Astrocyte (in vitro differentiated cells and primary cell): ENCODE data around the gene PDIA2. TPM values are rescaled to one million over a fixed set of nuclear protein-coding genes. Genes with fewer than 3 reads are reported as not detected.

ENCODE experiments used
- DNase-seq: peaks from one replicate; pipeline ENCODE4 v3.0.0-alpha.2; 2010; ENCODE audit warnings: low read depth
- FAIRE-seq: peaks from 2 replicates; lab custom pipeline; 2011; peaks lifted over from hg19 to GRCh38; lab: Jason Lieb, UNC
- H2AFZ ChIP-seq: 2 replicates; pipeline ENCODE4 v1.6.0; 2012; ENCODE audit warnings: low read depth, low read length, inconsistent platforms
- H3K27ac ChIP-seq: 2 replicates; pipeline ENCODE4 v1.5.1; 2011; ENCODE audit warnings: low read depth, low read length, inconsistent platforms
- H3K27me3 ChIP-seq: 2 replicates; pipeline ENCODE4 v1.6.0; 2011; ENCODE audit warnings: low read length, inconsistent platforms; ENCODE audit not compliant: insufficient read depth
- H3K36me3 ChIP-seq: 2 replicates; pipeline ENCODE4 v1.5.1; 2011; ENCODE audit warnings: low read length, inconsistent platforms; ENCODE audit not compliant: insufficient read depth
- H3K4me1 ChIP-seq: 2 replicates; pipeline ENCODE4 v1.5.1; 2011; ENCODE audit warnings: low read length, inconsistent platforms; ENCODE audit not compliant: insufficient read depth
- H3K4me2 ChIP-seq: 2 replicates; pipeline ENCODE4 v1.6.0; 2012; ENCODE audit warnings: low read length, inconsistent platforms
- H3K4me3 ChIP-seq: 2 replicates; pipeline ENCODE4 v1.5.1; 2011; ENCODE audit warnings: low read depth, mild to moderate bottlenecking, low read length, inconsistent platforms; ENCODE audit not compliant: insufficient read depth
- H3K79me2 ChIP-seq: 2 replicates; pipeline ENCODE4 v1.6.0; 2012; ENCODE audit warnings: mild to moderate bottlenecking, low read length, inconsistent platforms; ENCODE audit not compliant: insufficient read depth
- H3K9ac ChIP-seq: 2 replicates; pipeline ENCODE4 v1.6.0; 2012; ENCODE audit warnings: mild to moderate bottlenecking, low read length, inconsistent platforms
- H3K9me3 ChIP-seq: 2 replicates; pipeline ENCODE4 v1.5.1; 2012; ENCODE audit warnings: low read depth, mild to moderate bottlenecking, low read length, inconsistent platforms; ENCODE audit not compliant: insufficient read depth
- H4K20me1 ChIP-seq: 2 replicates; pipeline ENCODE4 v1.6.0; 2012; ENCODE audit warnings: low read length, inconsistent platforms; ENCODE audit not compliant: insufficient read depth
- H3K27ac Mint-ChIP-seq: one replicate; pipeline ENCODE4 v1.8.0; 2021; ENCODE audit warnings: mild to moderate bottlenecking, mixed read lengths; ENCODE audit not compliant: unreplicated experiment
- H3K27me3 Mint-ChIP-seq: one replicate; pipeline ENCODE4 v1.8.0; 2021; ENCODE audit warnings: low read depth, mixed read lengths; ENCODE audit not compliant: unreplicated experiment
- H3K36me3 Mint-ChIP-seq: one replicate; pipeline ENCODE4 v1.8.0; 2021; ENCODE audit warnings: low read depth, mixed read lengths; ENCODE audit not compliant: unreplicated experiment
- H3K4me1 Mint-ChIP-seq: one replicate; pipeline ENCODE4 v1.8.0; 2021; ENCODE audit warnings: low read depth, mixed read lengths; ENCODE audit not compliant: unreplicated experiment
- H3K4me3 Mint-ChIP-seq: one replicate; pipeline ENCODE4 v1.8.0; 2021; ENCODE audit warnings: mild to moderate bottlenecking, moderate library complexity, mixed read lengths; ENCODE audit not compliant: unreplicated experiment
- H3K9me3 Mint-ChIP-seq: one replicate; pipeline ENCODE4 v1.8.0; 2021; ENCODE audit warnings: mild to moderate bottlenecking, mixed read lengths; ENCODE audit not compliant: unreplicated experiment
- EZH2 ChIP-seq: IDR thresholded peaks from 2 replicates; pipeline ENCODE4 v1.6.1; 2012; ENCODE audit warnings: mild to moderate bottlenecking, low read length, inconsistent platforms; ENCODE audit not compliant: insufficient read depth
- total RNA-seq: library from RNA; stranded (reverse); gene quantifications from 2 replicates; pipeline ENCODE4 v1.2.1, GENCODE V29; 2021
- TF ChIP-seq, protein P1 (sequence below): IDR thresholded peaks from 2 replicates; pipeline ENCODE4 v1.5.1; 2011; ENCODE audit warnings: low read depth, mild to moderate bottlenecking, inconsistent platforms, low read length, moderate library complexity; ENCODE audit not compliant: insufficient read depth

Gene PDIA2
- total RNA-seq, 1 donor from 2014 or later, result 1.5 TPM

DNA sequence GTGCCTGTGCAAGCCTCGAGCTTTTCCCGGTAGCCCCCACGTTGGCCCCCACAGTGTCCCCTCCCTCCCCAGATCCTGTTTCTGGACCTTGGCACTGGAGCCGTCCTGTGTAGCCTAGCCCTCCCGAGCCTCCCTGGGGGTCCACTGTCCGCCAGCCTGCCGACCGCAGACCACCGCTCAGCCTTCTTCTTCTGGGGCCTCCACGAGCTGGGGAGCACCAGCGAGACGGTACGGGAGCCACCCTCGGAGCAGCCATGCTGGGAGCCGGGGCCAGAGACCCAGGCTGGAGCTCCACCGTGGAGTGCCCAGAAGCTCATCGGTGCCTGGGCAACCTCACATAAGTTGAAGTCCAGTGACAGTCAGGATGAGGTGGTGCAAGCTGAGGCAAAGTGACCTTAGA, 19.0 kb upstream of the PDIA2 start:
- no peak for FAIRE-seq
- no peaks in the 10 kb centered on the region for H3K4me1 ChIP-seq
- H3K79me2 ChIP-seq, result no peaks in the 10 kb centered on the region
- H3K4me3 Mint-ChIP-seq, result no peak overlapping the region
- H3K27me3 Mint-ChIP-seq, result peaks cover 6% of the 10 kb centered on the region
- no peaks in the 10 kb centered on the region for H3K36me3 ChIP-seq
- no peak for DNase-seq
- H3K4me2 ChIP-seq, result no peak overlapping the region
- no peak overlapping the region for H3K27ac ChIP-seq
- no peak overlapping the region for H3K27ac Mint-ChIP-seq
- no peaks in the 10 kb centered on the region for H3K9me3 Mint-ChIP-seq
- H4K20me1 ChIP-seq, result no peaks in the 10 kb centered on the region
- no peak overlapping the region for H3K4me3 ChIP-seq
- no peaks in the 10 kb centered on the region for H3K27me3 ChIP-seq
- peaks cover 30% of the 10 kb centered on the region for H3K36me3 Mint-ChIP-seq
- no peaks in the 10 kb centered on the region for H3K9me3 ChIP-seq
- no peak overlapping the region for H3K9ac ChIP-seq
- TF ChIP-seq, protein P1, sequence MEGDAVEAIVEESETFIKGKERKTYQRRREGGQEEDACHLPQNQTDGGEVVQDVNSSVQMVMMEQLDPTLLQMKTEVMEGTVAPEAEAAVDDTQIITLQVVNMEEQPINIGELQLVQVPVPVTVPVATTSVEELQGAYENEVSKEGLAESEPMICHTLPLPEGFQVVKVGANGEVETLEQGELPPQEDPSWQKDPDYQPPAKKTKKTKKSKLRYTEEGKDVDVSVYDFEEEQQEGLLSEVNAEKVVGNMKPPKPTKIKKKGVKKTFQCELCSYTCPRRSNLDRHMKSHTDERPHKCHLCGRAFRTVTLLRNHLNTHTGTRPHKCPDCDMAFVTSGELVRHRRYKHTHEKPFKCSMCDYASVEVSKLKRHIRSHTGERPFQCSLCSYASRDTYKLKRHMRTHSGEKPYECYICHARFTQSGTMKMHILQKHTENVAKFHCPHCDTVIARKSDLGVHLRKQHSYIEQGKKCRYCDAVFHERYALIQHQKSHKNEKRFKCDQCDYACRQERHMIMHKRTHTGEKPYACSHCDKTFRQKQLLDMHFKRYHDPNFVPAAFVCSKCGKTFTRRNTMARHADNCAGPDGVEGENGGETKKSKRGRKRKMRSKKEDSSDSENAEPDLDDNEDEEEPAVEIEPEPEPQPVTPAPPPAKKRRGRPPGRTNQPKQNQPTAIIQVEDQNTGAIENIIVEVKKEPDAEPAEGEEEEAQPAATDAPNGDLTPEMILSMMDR, result no peak
- no peak for TF ChIP-seq EZH2
- H3K4me1 Mint-ChIP-seq, result no peaks in the 10 kb centered on the region
- no peak overlapping the region for H2AFZ ChIP-seq

DNA sequence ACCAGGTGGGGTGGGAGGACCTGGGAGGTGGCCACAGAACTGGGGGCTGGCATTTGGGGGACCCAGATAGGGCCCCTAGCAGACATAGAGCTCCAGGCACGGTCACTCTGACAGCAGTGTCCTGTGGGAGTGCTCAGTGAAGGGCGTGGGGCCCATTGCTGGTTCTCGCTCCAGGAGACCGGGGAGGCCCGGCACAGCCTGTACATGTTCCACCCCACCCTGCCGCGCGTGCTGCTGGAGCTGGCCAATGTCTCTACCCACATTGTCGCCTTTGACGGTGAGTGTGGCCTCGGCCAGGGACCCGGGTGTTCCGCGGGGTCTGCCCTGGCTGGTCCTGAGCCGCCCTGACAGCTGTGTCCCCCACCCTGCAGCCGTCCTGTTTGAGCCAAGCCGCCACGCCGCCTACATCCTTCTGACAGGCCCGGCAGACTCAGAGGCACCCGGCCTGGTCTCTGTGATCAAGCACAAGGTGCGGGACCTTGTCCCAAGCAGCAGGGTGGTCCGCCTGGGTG, 18.5 kb upstream of the PDIA2 start:
- H3K27ac Mint-ChIP-seq, result no peak overlapping the region
- TF ChIP-seq EZH2, result no peak
- TF ChIP-seq, protein P1, result no peak
- no peak for DNase-seq
- H2AFZ ChIP-seq, result no peak overlapping the region
- H3K36me3 ChIP-seq, result no peaks in the 10 kb centered on the region
- no peaks in the 10 kb centered on the region for H3K9me3 ChIP-seq
- no peak overlapping the region for H3K27ac ChIP-seq
- no peaks in the 10 kb centered on the region for H3K4me1 Mint-ChIP-seq
- H3K36me3 Mint-ChIP-seq, result peaks cover 25% of the 10 kb centered on the region
- H3K4me3 Mint-ChIP-seq, result no peak overlapping the region
- H3K9ac ChIP-seq, result no peak overlapping the region
- peaks cover 6% of the 10 kb centered on the region for H3K27me3 Mint-ChIP-seq
- H3K9me3 Mint-ChIP-seq, result no peaks in the 10 kb centered on the region
- no peaks in the 10 kb centered on the region for H3K27me3 ChIP-seq
- no peak overlapping the region for H3K4me3 ChIP-seq
- no peak overlapping the region for H3K4me2 ChIP-seq
- H3K4me1 ChIP-seq, result no peaks in the 10 kb centered on the region
- H3K79me2 ChIP-seq, result no peaks in the 10 kb centered on the region
- no peak for FAIRE-seq
- H4K20me1 ChIP-seq, result no peaks in the 10 kb centered on the region

DNA sequence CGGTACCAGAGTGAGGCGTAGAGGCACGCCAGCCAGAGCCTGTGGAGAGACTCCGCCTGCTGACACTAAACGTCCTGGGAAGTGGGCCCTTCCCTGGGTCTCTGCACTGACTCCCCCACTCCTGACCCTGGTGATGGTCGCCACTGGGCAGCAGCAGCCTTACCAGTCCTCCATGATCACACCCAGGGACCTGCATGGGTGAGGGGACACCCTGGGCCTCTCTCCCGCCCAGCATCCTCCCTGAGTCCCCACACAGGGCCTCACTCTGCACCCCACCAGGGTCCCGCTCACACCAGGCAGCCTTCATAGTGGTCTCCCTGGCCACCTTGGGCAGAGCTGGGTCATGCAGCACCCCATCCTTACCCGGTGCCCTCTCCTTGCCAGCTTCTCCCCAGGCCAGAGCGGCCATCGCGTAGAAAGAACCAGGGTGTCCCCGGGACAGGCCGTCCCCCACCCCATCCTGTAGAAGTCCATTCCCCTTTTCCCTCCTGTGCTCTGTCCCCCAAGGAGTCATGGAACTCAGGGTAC, 17.9 kb upstream of the PDIA2 start:
- H3K9me3 Mint-ChIP-seq, result no peaks in the 10 kb centered on the region
- no peak overlapping the region for H3K4me3 Mint-ChIP-seq
- Histone ChIP-seq H3K4me1 (no peaks in the 10 kb centered on the region), H4K20me1 (no peaks in the 10 kb centered on the region), H2AFZ (no peak overlapping the region), H3K36me3 (no peaks in the 10 kb centered on the region), H3K4me3 (no peak overlapping the region), H3K27me3 (no peaks in the 10 kb centered on the region), H3K79me2 (no peaks in the 10 kb centered on the region), H3K4me2 (no peak overlapping the region), H3K27ac (no peak overlapping the region), H3K9ac (no peak overlapping the region), H3K9me3 (no peaks in the 10 kb centered on the region)
- FAIRE-seq (no peak), DNase-seq (no peak)
- no peak for TF ChIP-seq EZH2
- TF ChIP-seq, protein P1, result no peak
- no peaks in the 10 kb centered on the region for H3K4me1 Mint-ChIP-seq
- peaks cover 20% of the 10 kb centered on the region for H3K36me3 Mint-ChIP-seq
- H3K27ac Mint-ChIP-seq, result no peak overlapping the region
- peaks cover 6% of the 10 kb centered on the region for H3K27me3 Mint-ChIP-seq
